NCI-H2081 (cell line): ENCODE results near the gene DESI1.
"Not testable (repeated sequence)": the region's sequence is repeated elsewhere in the genome, so short reads cannot be mapped to it uniquely, and the experiment has no call there.

Experiments used
- DNase-seq, 2 experiments: peaks; one replicate each; lab custom pipeline; 2025; lab: John Stamatoyannopoulos, UW

Gene DESI1

GRCh38 chr22:41558241-41558630 is 62.6 kb downstream of the DESI1 start:
- DNase-seq, result not testable (repeated sequence)

GRCh38 chr22:41557401-41558240 is 63.2 kb downstream of the DESI1 start:
- no peak for DNase-seq

GRCh38 chr22:41556561-41556960 is 64.3 kb downstream of the DESI1 start:
- DNase-seq, result no peak

- no peak for DNase-seq
Observed at GRCh38 chr22:41555325-41555982, 65.4 kb downstream of the DESI1 start.

GRCh38 chr22:41551877-41552582 is 68.8 kb downstream of the DESI1 start:
- DNase-seq, result no peak

GRCh38 chr22:41550952-41551491 is 69.8 kb downstream of the DESI1 start:
- DNase-seq, result no peak

GRCh38 chr22:41548830-41549211 is 72.0 kb downstream of the DESI1 start:
- no peak for DNase-seq
